Mesothelial cell of epicardium (in vitro differentiated cells): Measurements from ENCODE around the gene A3GALT2. TPM values are rescaled to one million over a fixed set of nuclear protein-coding genes. Genes with fewer than 3 reads are reported as not detected.
A peak's percentile ranks its signal among the peaks of the same experiment; 100 is the strongest.

Experiments
- DNase-seq, 2 experiments: peaks; one replicate each; pipeline ENCODE4 v3.0.0; 2021; ENCODE audit warnings: low spot score in 2 of 2; ENCODE audit not compliant: unreplicated experiment in 2 of 2
- H3K27ac Mint-ChIP-seq: 2 replicates; pipeline ENCODE4 v1.8.0; 2021; ENCODE audit warnings: mixed read lengths
- H3K27me3 Mint-ChIP-seq: 2 replicates; pipeline ENCODE4 v1.8.0; 2021; ENCODE audit warnings: low read depth, mixed read lengths
- H3K36me3 Mint-ChIP-seq: 2 replicates; pipeline ENCODE4 v1.8.0; 2021; ENCODE audit warnings: mixed read lengths
- H3K4me1 Mint-ChIP-seq: 2 replicates; pipeline ENCODE4 v1.8.0; 2021; ENCODE audit warnings: mixed read lengths
- H3K4me3 Mint-ChIP-seq: 2 replicates; pipeline ENCODE4 v1.8.0; 2021; ENCODE audit warnings: mild to moderate bottlenecking, moderate library complexity, mixed read lengths
- H3K9me3 Mint-ChIP-seq: 2 replicates; pipeline ENCODE4 v1.8.0; 2021; ENCODE audit warnings: mixed read lengths
- CTCF ChIP-seq: fragments of 200-600 bp; sonication (generic); IDR thresholded peaks from one replicate; pipeline ENCODE4 v1.5.0; 2021; ENCODE audit warnings: antibody characterized with exemption; ENCODE audit not compliant: unreplicated experiment
- total RNA-seq: library from RNA; stranded (reverse); gene quantifications from 3 replicates; pipeline ENCODE4 v1.2.1, GENCODE V29; 2021

Gene A3GALT2
- total RNA-seq, 1 donor from 2014 or later: 0.58 TPM

- peak overlapping the region; percentile 90 for H3K27ac Mint-ChIP-seq
- peaks cover 54% of the 10 kb centered on the region for H3K4me1 Mint-ChIP-seq
- no peak for DNase-seq
- H3K27me3 Mint-ChIP-seq: no peaks in the 10 kb centered on the region
- TF ChIP-seq CTCF: no peak
- no peaks in the 10 kb centered on the region for H3K9me3 Mint-ChIP-seq
- H3K4me3 Mint-ChIP-seq: no peak overlapping the region
- peaks cover 12% of the 10 kb centered on the region for H3K36me3 Mint-ChIP-seq
Observed at GRCh38 chr1:33337441-33337840, 16.5 kb upstream of the A3GALT2 start.

GRCh38 chr1:33336580-33336979 is 15.7 kb upstream of the A3GALT2 start:
- no peak for DNase-seq

GRCh38 chr1:33335020-33335419 is 14.1 kb upstream of the A3GALT2 start:
- Mint-ChIP-seq H3K4me3 (no peak overlapping the region), H3K27ac (peak overlapping the region; percentile 49), H3K9me3 (no peaks in the 10 kb centered on the region), H3K36me3 (peaks cover 19% of the 10 kb centered on the region), H3K4me1 (peaks cover 32% of the 10 kb centered on the region), H3K27me3 (no peaks in the 10 kb centered on the region)
- TF ChIP-seq CTCF: no peak
- no peak for DNase-seq

More at GRCh38 chr1:33336580-33336979, 15.7 kb upstream of the A3GALT2 start:
- no peaks in the 10 kb centered on the region for H3K27me3 Mint-ChIP-seq
- TF ChIP-seq CTCF: no peak
- no peaks in the 10 kb centered on the region for H3K9me3 Mint-ChIP-seq
- H3K4me1 Mint-ChIP-seq: peaks cover 46% of the 10 kb centered on the region
- H3K4me3 Mint-ChIP-seq: no peak overlapping the region
- peak overlapping the region; percentile 10 for H3K27ac Mint-ChIP-seq
- H3K36me3 Mint-ChIP-seq: peaks cover 19% of the 10 kb centered on the region

- Mint-ChIP-seq H3K4me3 (no peak overlapping the region), H3K27ac (no peak overlapping the region), H3K9me3 (no peaks in the 10 kb centered on the region), H3K4me1 (peaks cover 23% of the 10 kb centered on the region), H3K36me3 (peaks cover 25% of the 10 kb centered on the region), H3K27me3 (no peaks in the 10 kb centered on the region)
- TF ChIP-seq CTCF: no peak
- no peak for DNase-seq
Observed at GRCh38 chr1:33334081-33334552, 13.2 kb upstream of the A3GALT2 start.

GRCh38 chr1:33332881-33333280 is 12.0 kb upstream of the A3GALT2 start:
- no peaks in the 10 kb centered on the region for H3K27me3 Mint-ChIP-seq
- H3K36me3 Mint-ChIP-seq: peaks cover 34% of the 10 kb centered on the region
- H3K9me3 Mint-ChIP-seq: no peaks in the 10 kb centered on the region
- DNase-seq: no peak
- peak overlapping the region; percentile 19 for H3K27ac Mint-ChIP-seq
- peaks cover 12% of the 10 kb centered on the region for H3K4me1 Mint-ChIP-seq
- H3K4me3 Mint-ChIP-seq: no peak overlapping the region
- no peak for TF ChIP-seq CTCF

- no peak for DNase-seq
- H3K36me3 Mint-ChIP-seq: peaks cover 34% of the 10 kb centered on the region
- H3K27ac Mint-ChIP-seq: peak overlapping the region; percentile 34
Observed at GRCh38 chr1:33332357-33332789, 11.5 kb upstream of the A3GALT2 start.

More at GRCh38 chr1:33332357-33332789, 11.5 kb upstream of the A3GALT2 start:
- Mint-ChIP-seq H3K4me3 (no peak overlapping the region), H3K4me1 (peaks cover 9% of the 10 kb centered on the region), H3K27me3 (no peaks in the 10 kb centered on the region), H3K9me3 (no peaks in the 10 kb centered on the region)
- TF ChIP-seq CTCF: no peak
